Right cardiac atrium (tissue), 5 donors: ENCODE measurements around the gene CCDC149. TPM values are rescaled to one million over a fixed set of nuclear protein-coding genes. Genes with fewer than 3 reads are reported as not detected.

Source experiments
- ATAC-seq, 2 donors: fragments of 200-7000 bp; cut with Tn5 transposase; one replicate each; pipeline versions ENCODE4 v1.8.0 to v1.9.1; 2020; ENCODE audit warnings: moderate library complexity in 2 of 2, mild to moderate bottlenecking in 1 of 2
- DNase-seq, 3 donors: peaks; one replicate each; pipeline ENCODE4 v3.0.0-alpha.2; 2020
- H3K27ac ChIP-seq: one replicate; pipeline ENCODE4 v1.5.1; 2013; ENCODE audit warnings: mild to moderate bottlenecking, low read length, control low read depth, moderate library complexity
- H3K27me3 ChIP-seq: one replicate; pipeline ENCODE4 v1.6.1; 2013; ENCODE audit not compliant: control insufficient read depth, insufficient read depth
- H3K4me1 ChIP-seq: one replicate; pipeline ENCODE4 v1.6.1; 2013; ENCODE audit warnings: low read length; ENCODE audit not compliant: control insufficient read depth, insufficient read depth
- H3K4me3 ChIP-seq: one replicate; pipeline ENCODE4 v1.5.1; 2013; ENCODE audit warnings: low read length, control low read depth
- H3K9me3 ChIP-seq: one replicate; pipeline ENCODE4 v1.6.1; 2013; ENCODE audit warnings: low read length; ENCODE audit not compliant: control insufficient read depth
- WGBS: extraction: QIAGEN DNeasy Blood & Tissue Kit; methylation state at CpG from one replicate; pipeline ENCODE4 v1.1.7; 2013; 5-methylcytosine and 5-hydroxymethylcytosine counted together
- intact Hi-C, 4 donors: fragments of 100-400 bp; cut with DNase I; formaldehyde crosslinking; loops; one replicate each; pipeline versions ENCODE4 v1.11.0 to v1.14.0; 2022 to 2023
- polyA plus RNA-seq: library from polyadenylated mRNA; stranded (reverse); fragments of 200-250 nt; gene quantifications from one replicate; pipeline ENCODE4 v1.2.3, GENCODE V29; 2013
- total RNA-seq, 4 donors: library from RNA; stranded (reverse); fragmentation: NEBNext Ultra II Directional; extraction: Animal tissue kit (Norgen Biotek cat#: 25700); gene quantifications; one replicate each; pipeline ENCODE4 v1.2.1, GENCODE V29; 2021
- donor health status: healthy with polysubstance abuse.
- donor health status: DM: no; HTN: yes; CAD: no.
- donor health status: DM: no; HTN: no; CAD: no.
- donor health status: DM: no; HTN: yes; CAD: no; lungs with severe emphysema.
- donor health status: DM: yes; HTN: yes; CAD: no.

The CCDC149 gene
- total and polyA plus RNA-seq, 5 donors, result 10.1 to 17.4 (median 15.4) TPM

DNA sequence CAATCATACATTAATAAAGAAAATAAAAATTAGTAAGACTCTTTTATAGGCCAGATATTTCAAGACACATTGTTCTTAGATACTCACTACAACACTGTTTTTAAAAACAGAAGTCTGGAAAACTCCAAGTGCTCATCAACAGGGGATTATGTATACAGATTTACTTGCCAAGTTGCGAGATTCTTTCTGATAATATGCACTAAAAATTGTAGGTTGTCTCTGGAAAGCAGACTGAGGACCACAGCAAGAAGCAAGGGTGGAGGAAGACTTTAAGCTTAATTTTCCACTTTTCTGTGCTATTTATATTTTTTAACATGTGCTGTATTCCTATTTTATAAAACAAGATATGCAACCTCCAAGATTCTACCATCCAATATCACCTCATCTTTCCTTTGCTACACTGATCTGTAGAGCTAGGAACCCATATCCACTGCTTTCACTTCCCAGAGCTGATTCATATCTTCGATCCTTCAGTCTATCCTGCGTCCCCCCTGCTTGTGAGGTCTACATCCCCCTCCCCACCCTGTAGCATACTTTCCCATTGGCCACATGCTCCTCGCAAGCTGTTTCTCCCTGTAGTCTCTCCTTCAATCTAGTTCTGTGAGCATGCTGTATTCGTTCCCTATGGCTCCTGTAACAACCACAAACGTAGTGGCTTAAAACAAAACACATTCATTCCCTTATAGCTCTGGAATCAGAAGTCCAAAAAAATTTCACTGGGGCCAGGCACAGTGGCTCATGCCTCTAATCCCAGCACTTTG lies 101.8 kb downstream of the CCDC149 start:
- DNase-seq (no peak), ATAC-seq (no peak)
- no peak overlapping the region for H3K27ac ChIP-seq
- intact Hi-C loops, result no loop called here
- no peak overlapping the region for H3K4me3 ChIP-seq
- no peaks in the 10 kb centered on the region for H3K4me1 ChIP-seq
- H3K27me3 ChIP-seq, result no peaks in the 10 kb centered on the region
- 92% methylated on average over 6 of the region's 6 CpGs for WGBS
- no peaks in the 10 kb centered on the region for H3K9me3 ChIP-seq

DNA sequence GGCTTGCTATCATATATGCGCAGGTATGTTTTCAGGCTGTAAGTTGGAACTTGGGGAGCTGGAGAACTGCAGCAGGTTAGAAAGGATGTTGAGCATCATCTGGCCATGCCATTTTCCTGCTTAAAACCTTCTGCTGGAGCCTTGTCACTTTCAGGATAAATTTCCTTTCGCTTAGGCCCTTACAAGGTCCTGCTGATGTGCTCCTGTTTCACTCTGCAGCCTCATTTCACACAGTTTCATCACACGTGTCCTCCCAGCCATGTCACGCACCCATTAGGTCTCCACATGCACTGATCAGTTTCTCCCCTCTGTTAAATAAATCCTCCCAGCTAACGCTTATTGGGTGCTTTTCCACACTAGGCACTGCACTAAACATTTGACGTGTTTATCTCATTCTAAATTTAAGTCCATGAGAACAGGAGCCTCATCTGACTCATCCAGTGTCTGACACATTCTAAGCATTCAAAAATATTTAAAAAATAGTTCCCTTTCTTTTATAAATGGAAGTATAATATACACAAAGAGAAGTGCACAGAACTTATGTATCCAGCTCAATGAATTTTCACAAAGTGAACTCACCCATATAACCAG lies 102.9 kb downstream of the CCDC149 start:
- ATAC-seq, result peak in 1 of 2 donors; percentile 16
- Histone ChIP-seq H3K9me3 (no peaks in the 10 kb centered on the region), H3K4me1 (no peaks in the 10 kb centered on the region), H3K27me3 (no peaks in the 10 kb centered on the region), H3K27ac (no peak overlapping the region), H3K4me3 (no peak overlapping the region)
- intact Hi-C loops, result no loop called here
- WGBS, result 81% methylated on average over 6 of the region's 6 CpGs
- DNase-seq, result no peak

DNA sequence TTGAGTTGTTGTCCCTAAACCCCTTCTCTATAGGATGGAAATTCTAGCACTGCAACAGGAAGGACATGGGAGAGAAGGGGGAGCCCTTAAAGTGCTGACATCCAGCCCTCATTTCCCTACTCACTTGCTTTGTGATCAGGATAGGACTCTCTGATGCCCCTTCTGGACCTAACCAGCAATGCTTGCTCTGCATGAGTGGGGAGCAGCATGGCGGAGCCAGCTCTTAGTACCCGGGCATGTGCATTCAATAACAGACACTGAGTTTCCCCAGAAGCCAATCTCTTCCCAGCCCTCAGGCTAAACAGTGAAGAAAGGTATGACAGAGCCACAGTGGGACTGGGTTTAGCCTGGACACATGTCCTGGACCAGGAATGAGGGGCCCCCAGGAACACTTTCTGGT lies 103.5 kb downstream of the CCDC149 start:
- Histone ChIP-seq H3K4me1 (no peaks in the 10 kb centered on the region), H3K27me3 (no peaks in the 10 kb centered on the region), H3K4me3 (no peak overlapping the region), H3K9me3 (no peaks in the 10 kb centered on the region), H3K27ac (no peak overlapping the region)
- 93% methylated on average over 2 of the region's 2 CpGs for whole genome bisulfite sequencing
- intact Hi-C loops, result no loop called here
- ATAC-seq (peak; percentile 13 to 40), DNase-seq (no peak)

DNA sequence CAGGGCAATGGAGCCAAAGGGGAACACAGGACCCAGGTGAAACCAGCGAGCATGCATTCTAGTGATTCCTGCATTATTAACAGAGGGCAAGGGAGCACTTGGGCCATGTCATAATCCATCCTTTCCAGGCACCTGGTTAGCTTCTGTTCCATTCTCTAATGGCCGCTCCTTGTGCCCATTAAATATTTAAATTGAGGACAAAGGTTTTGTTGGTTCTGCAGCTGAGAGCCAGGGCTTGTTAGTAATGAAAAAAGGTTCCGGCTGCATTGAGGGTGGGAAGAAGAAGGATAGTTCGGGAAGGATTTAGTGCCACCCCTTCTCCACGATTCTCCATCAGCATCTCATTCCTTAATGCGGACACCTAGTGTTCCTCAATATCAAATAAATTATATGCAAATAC lies 103.9 kb downstream of the CCDC149 start:
- WGBS, result 97% methylated on average over 6 of the region's 6 CpGs
- intact Hi-C loops, result no loop called here

DNA sequence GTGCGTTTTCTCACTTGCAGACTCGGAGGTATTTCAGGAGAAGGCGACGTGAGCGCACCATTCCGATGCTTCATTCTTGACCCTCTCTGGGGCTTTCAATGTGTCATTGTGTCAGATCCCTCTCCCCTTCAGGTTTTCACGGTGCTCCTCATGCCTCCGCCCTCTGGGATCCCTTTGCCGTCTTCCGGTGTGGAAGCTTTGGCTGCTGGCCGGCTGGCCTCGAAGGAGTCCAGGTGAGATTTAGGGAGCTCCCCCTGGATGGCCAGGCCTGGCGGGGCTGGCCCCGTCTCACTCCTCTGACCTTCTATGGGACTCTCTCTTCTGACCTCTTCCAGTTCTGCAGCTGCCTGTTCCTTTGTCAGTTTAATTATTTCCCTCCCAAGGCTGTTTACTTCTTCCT lies 104.6 kb downstream of the CCDC149 start:
- no peaks in the 10 kb centered on the region for H3K4me1 ChIP-seq
- DNase-seq (no peak), ATAC-seq (no peak)
- H3K27ac ChIP-seq, result no peak overlapping the region
- H3K4me3 ChIP-seq, result no peak overlapping the region
- no peaks in the 10 kb centered on the region for H3K9me3 ChIP-seq
- no peaks in the 10 kb centered on the region for H3K27me3 ChIP-seq
- 91% methylated on average over 14 of the region's 14 CpGs for WGBS
- intact Hi-C loops, result no loop called here

More for the DNA sequence above, 103.9 kb downstream of the CCDC149 start:
- Histone ChIP-seq H3K27me3 (no peaks in the 10 kb centered on the region), H3K9me3 (no peaks in the 10 kb centered on the region), H3K4me1 (no peaks in the 10 kb centered on the region), H3K27ac (no peak overlapping the region), H3K4me3 (no peak overlapping the region)
- ATAC-seq (no peak), DNase-seq (no peak)

DNA sequence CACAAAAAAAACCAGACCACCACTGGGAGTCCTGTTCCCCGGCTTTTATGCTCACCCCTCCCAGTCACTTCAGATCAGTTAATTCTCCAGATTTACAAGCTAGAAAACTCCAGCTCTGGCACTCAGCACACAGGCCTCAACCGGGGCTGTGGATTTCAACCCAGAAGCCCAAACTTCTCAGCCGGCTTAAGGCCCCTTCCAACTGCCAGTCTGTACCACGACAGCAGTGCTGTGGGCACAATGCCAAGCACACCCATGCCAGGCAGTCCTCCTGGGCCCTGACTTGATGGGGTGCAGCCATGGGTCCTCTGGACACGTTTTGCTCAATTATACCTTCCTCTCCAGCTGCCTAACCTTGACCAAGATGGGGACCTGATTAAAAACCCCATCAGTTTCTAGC lies 105.2 kb downstream of the CCDC149 start:
- ATAC-seq, result no peak
- Histone ChIP-seq H3K4me3 (no peak overlapping the region), H3K9me3 (no peaks in the 10 kb centered on the region), H3K27ac (no peak overlapping the region), H3K27me3 (no peaks in the 10 kb centered on the region), H3K4me1 (no peaks in the 10 kb centered on the region)
- 71% methylated on average over 5 of the region's 5 CpGs for WGBS
- DNase-seq, result peak in 1 of 3 donors; percentile 51
- intact Hi-C loops, result no loop called here

DNA sequence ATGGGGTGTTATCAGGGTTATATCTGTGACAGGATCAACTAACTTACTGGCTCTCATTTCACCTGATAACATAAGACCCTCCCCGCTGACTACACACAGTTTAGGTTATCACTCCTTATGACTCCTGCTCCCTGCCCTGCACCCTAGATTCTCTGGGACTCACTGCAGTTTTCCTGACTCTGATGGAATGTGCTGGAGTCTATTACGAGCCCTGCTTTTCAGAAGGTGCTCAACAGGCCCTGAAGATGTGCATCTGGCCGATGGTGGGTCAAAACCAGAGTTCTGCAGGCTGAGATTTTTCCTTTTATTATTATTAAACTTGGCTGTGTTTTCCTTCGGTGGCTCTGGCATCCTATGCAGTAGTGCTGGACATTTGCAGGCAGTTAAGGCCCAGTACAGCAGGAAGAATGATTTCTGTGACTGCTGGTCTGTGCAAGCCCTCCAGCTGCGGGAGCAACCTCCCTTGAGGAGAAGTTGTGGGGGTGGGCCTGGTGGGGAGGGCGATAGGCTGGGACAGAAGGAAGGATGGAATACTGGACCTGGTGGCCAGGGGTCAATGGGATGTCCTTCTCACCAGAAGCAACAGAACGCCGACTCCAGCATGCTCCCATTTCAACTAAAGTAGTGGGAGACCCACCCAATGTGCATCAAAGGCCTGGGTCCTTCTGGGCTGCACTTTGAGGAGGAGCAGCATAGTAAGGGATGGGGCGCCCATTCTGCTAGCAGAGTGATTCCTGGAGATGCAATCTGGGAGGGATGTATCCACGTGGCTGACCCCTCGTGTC lies 106.4 kb downstream of the CCDC149 start:
- no peak for ATAC-seq
- 91% methylated on average over 11 of the region's 11 CpGs for WGBS

DNA sequence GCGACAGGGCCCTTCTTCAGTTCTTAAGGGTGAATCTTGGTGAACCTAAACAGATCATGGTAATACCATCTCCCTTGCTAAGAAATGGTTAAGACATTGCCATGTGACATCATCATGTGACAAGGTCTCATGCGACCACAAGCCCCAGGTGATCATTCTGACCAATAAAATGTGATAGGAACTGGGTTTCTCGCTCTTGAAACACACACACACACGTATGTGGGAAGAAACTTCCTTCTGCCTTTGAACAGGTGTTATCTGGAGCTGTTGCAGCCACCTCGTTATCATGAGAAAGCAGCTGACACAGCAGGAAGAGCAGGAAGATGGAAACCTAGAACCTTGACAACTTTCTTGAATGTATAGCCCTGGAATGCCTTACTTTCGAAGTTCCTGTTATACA lies 107.3 kb downstream of the CCDC149 start:
- WGBS, result 80% methylated on average over 6 of the region's 6 CpGs
- Histone ChIP-seq H3K27me3 (no peaks in the 10 kb centered on the region), H3K4me3 (no peak overlapping the region), H3K9me3 (no peaks in the 10 kb centered on the region), H3K4me1 (peaks cover 2% of the 10 kb centered on the region), H3K27ac (no peak overlapping the region)
- ATAC-seq (no peak), DNase-seq (no peak)
- intact Hi-C loops, result no loop called here

More for the DNA sequence above, 106.4 kb downstream of the CCDC149 start:
- H3K4me1 ChIP-seq, result no peaks in the 10 kb centered on the region
- no peak for DNase-seq
- no peak overlapping the region for H3K4me3 ChIP-seq
- intact Hi-C loops, result no loop called here
- no peak overlapping the region for H3K27ac ChIP-seq
- no peaks in the 10 kb centered on the region for H3K27me3 ChIP-seq
- no peaks in the 10 kb centered on the region for H3K9me3 ChIP-seq

DNA sequence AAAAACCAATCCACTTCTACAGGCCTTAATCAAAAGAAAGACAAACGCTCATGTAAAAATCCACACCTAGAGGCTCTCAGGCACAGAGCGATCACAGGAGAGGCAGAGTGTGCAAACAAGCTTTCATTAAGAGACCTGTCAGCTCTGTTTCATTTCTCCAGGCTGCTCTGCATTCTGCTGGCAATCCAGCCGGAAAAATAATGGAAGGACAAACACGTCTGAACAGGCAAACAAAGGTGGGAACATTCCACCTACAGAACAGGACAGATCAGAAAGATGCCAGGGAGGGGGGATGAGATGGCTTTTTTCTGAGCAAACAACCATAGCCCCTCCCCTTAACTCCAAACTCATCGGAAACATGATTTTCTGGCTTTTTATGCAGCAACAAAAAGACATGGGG lies 107.8 kb downstream of the CCDC149 start:
- no peak overlapping the region for H3K27ac ChIP-seq
- H3K9me3 ChIP-seq, result no peaks in the 10 kb centered on the region
- DNase-seq, result no peak
- H3K4me1 ChIP-seq, result peaks cover 2% of the 10 kb centered on the region
- no peaks in the 10 kb centered on the region for H3K27me3 ChIP-seq
- intact Hi-C loops, result no loop called here
- no peak overlapping the region for H3K4me3 ChIP-seq
- WGBS, result 77% methylated on average over 5 of the region's 5 CpGs
- ATAC-seq, result no peak

DNA sequence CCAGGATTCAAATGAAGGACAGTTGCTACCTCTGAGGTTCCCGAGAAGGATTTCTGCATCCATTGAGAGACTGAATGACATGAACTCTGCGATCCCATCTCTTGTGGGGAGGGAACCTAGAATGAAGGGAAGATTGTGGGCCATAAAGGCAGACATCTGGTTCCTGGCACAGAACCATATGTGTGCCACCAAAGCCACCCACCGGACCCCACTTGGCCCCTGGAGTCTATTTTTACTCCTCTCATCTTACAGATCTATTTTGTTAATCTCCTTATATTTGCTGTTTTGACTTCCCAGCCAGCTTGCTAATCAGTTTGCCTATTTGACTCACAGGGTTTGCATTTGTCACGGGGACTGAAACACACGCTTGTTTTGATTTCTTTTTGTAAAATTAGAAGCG lies 110.2 kb downstream of the CCDC149 start:
- WGBS, result 71% methylated on average over 6 of the region's 6 CpGs
- no peaks in the 10 kb centered on the region for H3K27me3 ChIP-seq
- no peak for DNase-seq
- intact Hi-C loops, result no loop called here
- H3K9me3 ChIP-seq, result no peaks in the 10 kb centered on the region
- no peak for ATAC-seq
- H3K4me3 ChIP-seq, result no peak overlapping the region
- peaks cover 2% of the 10 kb centered on the region for H3K4me1 ChIP-seq
- no peak overlapping the region for H3K27ac ChIP-seq
